Mucosa of descending colon (tissue), 3 donors: ENCODE results near the gene PTPRD. TPM values are rescaled to one million over a fixed set of nuclear protein-coding genes. Genes with fewer than 3 reads are reported as not detected.

Source experiments
- ATAC-seq: fragments of 200-7000 bp; cut with Tn5 transposase; one replicate; pipeline ENCODE4 v1.9.1; 2020; ENCODE audit warnings: mild to moderate bottlenecking, moderate library complexity
- DNase-seq, 3 donors: peaks; one replicate each; pipeline ENCODE4 v3.0.0-alpha.2; 2020
- H3K36me3 ChIP-seq: fragments of 200-600 bp; one replicate; pipeline ENCODE4 v1.8.0; 2021; ENCODE audit warnings: low read depth, mild to moderate bottlenecking
- H3K4me1 ChIP-seq: fragments of 200-600 bp; one replicate; pipeline ENCODE4 v1.8.0; 2021; ENCODE audit warnings: low read depth, mild to moderate bottlenecking
- H3K4me3 ChIP-seq: fragments of 200-600 bp; one replicate; pipeline ENCODE4 v1.8.0; 2021; ENCODE audit warnings: mild to moderate bottlenecking
- H3K9me3 ChIP-seq: fragments of 200-600 bp; one replicate; pipeline ENCODE4 v1.8.0; 2021; ENCODE audit warnings: mild to moderate bottlenecking
- intact Hi-C, 2 donors: fragments of 100-400 bp; cut with DNase I in 1 of 2; cut with micrococcal nuclease in 1 of 2; formaldehyde crosslinking; loops; one replicate each; pipeline versions ENCODE4 v1.11.0 to v1.11.1; 2022; cut with DNase I, micrococcal nuclease
- long read RNA-seq, 2 donors: library from polyadenylated mRNA; unstranded; transcript quantifications; one replicate each; pipeline ENCODE4 v2.0.0, GENCODE V29; 2019 to 2021
- total RNA-seq, 3 donors: library from RNA; stranded (reverse); fragmentation: NEBNext Ultra II Directional in 2 of 3; extraction: Animal tissue kit (Norgen Biotek cat#: 25700) in 2 of 3; gene quantifications; one replicate each; pipeline versions ENCODE4 v1.2.1 to v1.2.4, GENCODE V29; 2021 to 2023
- TF ChIP-seq, protein P1 (sequence below): fragments of 200-600 bp; IDR thresholded peaks from one replicate; pipeline ENCODE4 v1.8.0; 2022; ENCODE audit warnings: antibody characterized with exemption, mild to moderate bottlenecking
- donor health status: DM: no; HTN: no; CAD: no; lungs with moderate emphysema.
- donor health status: DM: no; HTN: no; CAD: no.
- donor health status: DM: no; HTN: yes; CAD: no.

PTPRD gene
- 100 to 1,000 TPM in 2 of 3 donors, 10 to 100 TPM in 1; 52.7 to 128 (median 113) TPM for total RNA-seq
- long read RNA-seq, donor 1, partial matches to known transcripts, result 0 of 4 reads
- long read RNA-seq, donor 1, other reads (novel, unspliced or antisense), result 4 of 4 reads
- long read RNA-seq, donor 2, partial matches to known transcripts, result 1 of 2 reads
- long read RNA-seq, donor 2, other reads (novel, unspliced or antisense), result 1 of 2 reads

DNA sequence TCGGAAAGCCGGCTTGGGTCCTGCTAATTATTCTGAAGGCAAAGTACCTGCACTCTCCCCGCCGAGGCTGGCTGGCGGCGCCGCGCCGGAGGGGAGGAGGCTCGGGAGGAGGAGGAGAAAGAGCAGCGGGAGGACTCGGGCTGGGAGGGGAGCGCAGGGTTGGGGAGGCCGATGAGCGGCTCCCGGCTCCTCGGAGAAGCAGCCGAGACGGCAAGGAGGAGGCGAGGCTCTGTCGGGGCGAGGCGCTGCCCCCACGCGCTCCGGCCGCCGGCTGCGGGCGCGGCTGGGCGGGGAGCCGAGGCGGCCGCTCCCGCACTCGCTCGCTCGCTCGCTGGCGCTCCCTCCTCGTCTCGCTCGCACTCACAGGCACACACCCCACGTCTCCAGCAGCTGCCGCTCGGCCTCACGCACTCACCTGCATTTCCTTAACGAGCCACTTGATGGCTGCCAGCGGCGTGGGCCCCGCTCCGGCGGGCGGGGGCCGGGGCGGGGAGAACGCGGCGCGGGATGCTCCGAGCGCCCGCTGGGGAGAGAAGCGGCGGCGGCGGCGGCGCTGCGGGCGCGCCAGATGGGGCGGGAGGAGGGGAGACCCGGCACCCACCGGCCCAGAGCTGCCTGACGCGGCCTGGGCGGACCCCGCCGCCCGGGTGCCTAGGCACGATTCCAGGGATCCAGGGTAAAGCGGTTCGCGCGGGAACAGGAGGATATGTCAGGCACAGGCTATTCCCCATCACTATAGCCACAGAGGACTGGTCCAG is at the start of gene PTPRD:
TSS of gene PTPRD (minus strand) at position 362 of the 758 bp plus-strand sequence.
- H3K4me3 ChIP-seq, result no peak within 1 kb of the TSS
- H3K4me1 ChIP-seq, result no peaks in the 10 kb centered on the region
- no peaks in the 10 kb centered on the region for H3K9me3 ChIP-seq
- TF ChIP-seq, protein P1, sequence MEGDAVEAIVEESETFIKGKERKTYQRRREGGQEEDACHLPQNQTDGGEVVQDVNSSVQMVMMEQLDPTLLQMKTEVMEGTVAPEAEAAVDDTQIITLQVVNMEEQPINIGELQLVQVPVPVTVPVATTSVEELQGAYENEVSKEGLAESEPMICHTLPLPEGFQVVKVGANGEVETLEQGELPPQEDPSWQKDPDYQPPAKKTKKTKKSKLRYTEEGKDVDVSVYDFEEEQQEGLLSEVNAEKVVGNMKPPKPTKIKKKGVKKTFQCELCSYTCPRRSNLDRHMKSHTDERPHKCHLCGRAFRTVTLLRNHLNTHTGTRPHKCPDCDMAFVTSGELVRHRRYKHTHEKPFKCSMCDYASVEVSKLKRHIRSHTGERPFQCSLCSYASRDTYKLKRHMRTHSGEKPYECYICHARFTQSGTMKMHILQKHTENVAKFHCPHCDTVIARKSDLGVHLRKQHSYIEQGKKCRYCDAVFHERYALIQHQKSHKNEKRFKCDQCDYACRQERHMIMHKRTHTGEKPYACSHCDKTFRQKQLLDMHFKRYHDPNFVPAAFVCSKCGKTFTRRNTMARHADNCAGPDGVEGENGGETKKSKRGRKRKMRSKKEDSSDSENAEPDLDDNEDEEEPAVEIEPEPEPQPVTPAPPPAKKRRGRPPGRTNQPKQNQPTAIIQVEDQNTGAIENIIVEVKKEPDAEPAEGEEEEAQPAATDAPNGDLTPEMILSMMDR, result no peak
- H3K36me3 ChIP-seq, result no peaks in the 10 kb centered on the region
- ATAC-seq, result peak; percentile 79
- peak in 2 of 3 donors; percentile 12 to 31 for DNase-seq
- intact Hi-C loops, result no loop called here

DNA sequence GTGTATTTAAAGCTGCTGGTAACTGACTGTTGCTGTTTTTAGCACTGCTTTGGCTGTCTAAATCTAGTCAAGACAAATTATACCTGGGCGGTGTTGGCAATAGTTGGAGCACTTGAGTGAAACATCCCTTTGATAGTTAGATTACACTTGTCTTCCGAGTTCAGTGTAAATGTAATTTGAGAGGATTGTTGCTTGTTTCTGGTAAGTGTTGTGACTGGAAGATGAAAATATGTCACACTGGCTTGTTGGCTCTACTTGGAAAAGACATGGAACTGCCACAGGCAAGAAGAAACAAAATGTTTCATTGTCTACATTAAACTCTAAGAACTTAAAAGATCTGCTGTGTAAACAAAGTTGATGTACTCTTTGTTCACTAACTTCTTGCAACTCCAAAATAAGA is 49.2 kb upstream of the PTPRD start:
- DNase-seq, result no peak
- TF ChIP-seq, protein P1, result no peak

DNA sequence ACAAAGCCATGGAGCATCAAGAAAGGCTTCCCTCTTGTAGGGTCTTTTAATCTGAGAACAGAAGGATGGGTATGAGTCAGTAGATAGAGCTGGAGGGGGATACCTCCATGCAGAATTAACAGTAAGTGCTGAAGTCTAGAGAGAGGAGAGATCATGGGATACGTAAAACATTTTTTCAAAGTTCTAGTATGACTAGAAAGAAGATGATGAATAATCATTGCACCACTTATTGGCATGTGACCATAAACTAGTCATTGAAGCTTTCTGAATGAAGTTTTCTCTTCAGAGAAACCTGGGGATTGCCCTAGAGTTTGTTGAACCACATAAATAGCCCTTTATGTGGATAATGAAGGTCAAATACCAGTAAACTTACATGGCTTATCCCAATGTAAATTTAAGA is 48.6 kb upstream of the PTPRD start:
- Histone ChIP-seq H3K36me3 (no peaks in the 10 kb centered on the region), H3K4me1 (no peaks in the 10 kb centered on the region), H3K9me3 (peaks cover 8% of the 10 kb centered on the region), H3K4me3 (no peak overlapping the region)
- TF ChIP-seq, protein P1, result no peak
- no peak for DNase-seq
- ATAC-seq, result no peak
- intact Hi-C loops, result no loop called here

More for the DNA sequence above, 49.2 kb upstream of the PTPRD start:
- no peaks in the 10 kb centered on the region for H3K36me3 ChIP-seq
- no peaks in the 10 kb centered on the region for H3K4me1 ChIP-seq
- no peak overlapping the region for H3K4me3 ChIP-seq
- H3K9me3 ChIP-seq, result peaks cover 8% of the 10 kb centered on the region
- no peak for ATAC-seq
- intact Hi-C loops, result no loop called here

DNA sequence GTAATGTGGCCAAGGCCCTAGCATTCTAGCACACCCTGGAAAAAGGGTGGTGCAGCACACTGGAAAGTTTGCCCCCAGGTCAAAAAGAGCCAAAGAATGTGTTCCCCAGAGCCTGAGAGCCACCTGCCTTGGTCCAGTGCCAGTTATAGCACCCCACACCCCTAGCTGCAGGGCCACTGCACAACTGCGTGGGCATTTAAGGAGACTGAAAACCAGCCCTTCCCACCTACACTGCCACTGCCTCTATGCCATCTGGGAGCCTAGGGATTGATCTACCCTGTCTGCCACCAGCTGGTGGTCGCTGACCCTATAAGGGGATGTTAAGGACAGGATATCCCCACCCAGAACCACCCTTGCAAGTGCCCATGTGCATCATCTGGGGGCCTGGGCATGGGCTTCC is 38.2 kb upstream of the PTPRD start:
- H3K36me3 ChIP-seq, result no peaks in the 10 kb centered on the region
- ATAC-seq (no peak), DNase-seq (no peak)
- TF ChIP-seq, protein P1, result no peak
- peaks cover 35% of the 10 kb centered on the region for H3K9me3 ChIP-seq
- intact Hi-C loops, result no loop called here
- no peak overlapping the region for H3K4me3 ChIP-seq
- no peaks in the 10 kb centered on the region for H3K4me1 ChIP-seq

DNA sequence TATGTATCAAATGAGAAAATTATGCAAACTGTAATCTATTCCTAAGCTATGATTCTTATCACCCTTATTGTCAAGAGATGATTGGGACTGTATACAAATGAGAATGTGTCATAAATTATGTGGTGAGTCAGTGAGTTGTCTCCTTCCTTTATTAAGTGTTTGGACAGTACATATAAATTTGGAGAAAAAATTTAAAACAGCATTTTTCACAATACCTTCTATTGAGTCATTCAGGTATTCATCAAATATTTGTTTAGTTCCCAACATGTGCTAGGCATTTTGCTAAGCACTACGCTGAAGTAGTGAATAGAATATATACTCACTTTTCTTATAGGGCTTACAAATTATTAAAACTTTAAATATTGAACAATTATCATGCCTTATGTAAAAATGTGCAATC is 36.3 kb upstream of the PTPRD start:
- Histone ChIP-seq H3K36me3 (no peaks in the 10 kb centered on the region), H3K4me3 (no peak overlapping the region), H3K9me3 (peaks cover 31% of the 10 kb centered on the region), H3K4me1 (no peaks in the 10 kb centered on the region)
- TF ChIP-seq, protein P1, result no peak
- DNase-seq, result no peak
- ATAC-seq, result no peak
- intact Hi-C loops, result no loop called here
